PC-9 (cell line): ENCODE results near the gene NARS2. TPM values are rescaled to one million over a fixed set of nuclear protein-coding genes. Genes with fewer than 3 reads are reported as not detected.

Experiments used
- BruUV-seq: library from RNA; stranded (reverse); fragments of 400-500 nt; replicated peaks from 2 replicates; lab custom pipeline; 2021; lab: Mats Ljungman, UMichigan
- CTCF ChIA-PET: fragments of 300-600 bp; sonication (Branson Sonifier 250); formaldehyde crosslinking; loops from one replicate; lab custom pipeline; 2022; ENCODE audit warnings: antibody characterized with exemption; lab: Charles Lee
- POLR2A ChIA-PET: fragments of 300-600 bp; sonication (Branson Sonifier 250); formaldehyde crosslinking; loops from one replicate; lab custom pipeline; 2022; ENCODE audit warnings: antibody characterized with exemption; ENCODE audit not compliant: unreplicated experiment; lab: Charles Lee
- DNase-seq, 2 experiments: peaks; one replicate each; pipeline versions ENCODE4 v3.0.0 to v3.0.0-alpha.2; 2015 to 2022; ENCODE audit warnings: mixed read lengths in 1 of 2
- H2AFZ ChIP-seq: fragments of 200-600 bp; sonication (generic); 2 replicates; pipeline ENCODE4 v1.8.1; 2017; ENCODE audit warnings: antibody characterized with exemption
- H3F3A ChIP-seq: fragments of 200-600 bp; sonication (generic); 2 replicates; pipeline ENCODE4 v1.8.1; 2017; ENCODE audit warnings: antibody characterized with exemption, mild to moderate bottlenecking, low read depth; ENCODE audit not compliant: insufficient read depth
- H3K27ac ChIP-seq: fragments of 200-600 bp; sonication (generic); 2 replicates; pipeline ENCODE4 v1.6.1; 2016; ENCODE audit warnings: mixed run types
- H3K27me3 ChIP-seq: fragments of 200-600 bp; sonication (generic); 2 replicates; pipeline ENCODE4 v1.6.1; 2016; ENCODE audit warnings: low read depth, mixed run types; ENCODE audit not compliant: insufficient read depth
- H3K36me3 ChIP-seq: fragments of 200-600 bp; sonication (generic); 2 replicates; pipeline ENCODE4 v1.6.1; 2016; ENCODE audit warnings: low read depth, mixed run types
- H3K4me1 ChIP-seq: fragments of 200-600 bp; sonication (generic); replicated peaks from 2 replicates; pipeline ENCODE4 v1.6.1; 2016; ENCODE audit warnings: mixed run types; ENCODE audit not compliant: insufficient read depth
- H3K4me2 ChIP-seq: fragments of 200-600 bp; sonication (generic); 2 replicates; pipeline ENCODE4 v1.6.1; 2017; ENCODE audit warnings: mixed run types
- H3K4me3 ChIP-seq: fragments of 200-600 bp; sonication (generic); 2 replicates; pipeline ENCODE4 v1.6.1; 2016; ENCODE audit warnings: mixed run types
- H3K79me2 ChIP-seq: fragments of 200-600 bp; sonication (generic); 2 replicates; pipeline ENCODE4 v1.6.1; 2017; ENCODE audit warnings: low read depth, mixed run types
- H3K9me2 ChIP-seq: fragments of 200-600 bp; sonication (generic); 2 replicates; pipeline ENCODE4 v1.8.1; 2017; ENCODE audit warnings: mild to moderate bottlenecking; ENCODE audit not compliant: insufficient read depth
- H3K9me3 ChIP-seq: fragments of 200-600 bp; sonication (generic); 2 replicates; pipeline ENCODE4 v1.8.1; 2016; ENCODE audit warnings: low read depth; ENCODE audit not compliant: insufficient read depth
- H4K20me1 ChIP-seq: fragments of 200-600 bp; sonication (generic); 2 replicates; pipeline ENCODE4 v1.8.1; 2017; ENCODE audit not compliant: insufficient read depth
- EZH2 ChIP-seq: fragments of 200-600 bp; sonication (generic); IDR thresholded peaks from 2 replicates; pipeline ENCODE4 v1.8.0; 2017; ENCODE audit warnings: antibody characterized with exemption, low read depth
- intact Hi-C: fragments of 100-400 bp; cut with micrococcal nuclease; formaldehyde crosslinking; loops from one replicate; pipeline ENCODE4 v1.10.0; 2022; ENCODE audit not compliant: unreplicated experiment
- total RNA-seq: library from RNA; stranded (reverse); gene quantifications from 2 replicates; pipeline ENCODE4 v1.2.3, GENCODE V29; 2021
- TF ChIP-seq, protein P1 (sequence below): fragments of 200-600 bp; sonication (generic); conservative IDR thresholded peaks from 2 replicates; pipeline ENCODE4 v1.6.1; 2017; ENCODE audit warnings: mixed run types, antibody characterized with exemption, mild to moderate bottlenecking, moderate library complexity

NARS2 gene
- total RNA-seq, 1 experiment from 2014 or later = 22.4 TPM

DNA sequence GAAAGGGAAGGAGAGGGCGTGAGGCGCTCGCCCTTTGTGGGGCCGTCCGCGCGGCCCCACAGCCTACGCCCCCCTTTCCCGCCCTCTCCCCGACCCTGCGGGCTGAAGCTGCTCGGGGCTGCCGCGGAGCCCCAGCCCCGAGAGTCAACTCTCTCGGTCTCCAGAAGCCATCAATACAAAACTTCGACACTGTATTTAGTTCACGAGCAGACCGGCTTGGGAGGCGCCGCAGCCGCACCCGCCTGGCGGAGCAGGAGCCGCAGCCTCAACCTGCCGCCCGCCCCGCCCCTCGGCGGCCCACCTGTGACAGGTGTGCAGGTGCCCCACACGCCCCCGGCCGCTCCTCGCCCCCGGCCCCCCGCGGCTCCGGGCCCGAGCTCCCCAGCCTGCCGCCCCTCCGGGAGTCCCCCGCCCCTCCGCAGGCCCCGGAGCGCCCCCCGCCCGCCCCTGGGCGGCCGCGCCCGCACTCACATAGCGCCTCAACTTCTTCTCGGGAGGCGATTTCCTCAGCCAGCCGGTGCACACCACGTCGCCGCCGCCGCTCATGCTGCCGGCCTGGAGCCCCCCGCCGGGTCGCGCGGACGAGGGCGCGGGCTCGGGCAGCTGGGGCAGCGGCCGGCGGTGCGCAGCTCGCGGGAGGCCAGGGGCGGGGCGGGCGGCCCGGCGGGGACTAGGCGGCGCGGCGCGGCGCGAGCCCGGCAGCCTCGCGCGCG lies 157.3 kb downstream of the NARS2 start, which contains the start of gene GAB2:
GAB2 (minus strand) TSS at position 646 of the 713 bp plus-strand sequence; CDS start at position 546, 100 bp downstream.
- no peaks in the 10 kb centered on the region for H3K36me3 ChIP-seq
- H3K9me3 ChIP-seq = no peaks in the 10 kb centered on the region
- peak within 1 kb of the TSS; percentile 91 for H3K4me2 ChIP-seq
- CTCF ChIA-PET = interaction anchor here (0.5 to 2.0 kb wide), 2 partner anchors 53 to 189 kb away, joined by 3 to 9 read pairs; no protein-coding TSS in a partner anchor
- intact Hi-C loops = loop anchor here (1.0 to 10.0 kb wide), 5 partner anchors 52 to 373 kb away; partner anchors contain the start of genes ALG8 and NARS2
- H3K27ac ChIP-seq = peak within 1 kb of the TSS; percentile 61
- H3K4me3 ChIP-seq = peak within 1 kb of the TSS; percentile 84
- no TSS peak for BruUV-seq
- H2AFZ ChIP-seq = peak within 1 kb of the TSS; percentile 93
- POLR2A ChIA-PET = interaction anchor here (0.6 to 0.7 kb wide), 2 partner anchors 229 to 395 kb away, joined by 3 read pairs; no protein-coding TSS in a partner anchor
- H3K27me3 ChIP-seq = no peaks in the 10 kb centered on the region
- H3K4me1 ChIP-seq = peaks cover 26% of the 10 kb centered on the region
- H3F3A ChIP-seq = peaks cover 37% of the 10 kb centered on the region
- H3K79me2 ChIP-seq = peaks cover 12% of the 10 kb centered on the region; the same call in 1 of the 2 replicates
- DNase-seq = peak in 1 of 2 experiments; percentile 62
- H3K9me2 ChIP-seq = no peaks in the 10 kb centered on the region
- TF ChIP-seq, protein P1, sequence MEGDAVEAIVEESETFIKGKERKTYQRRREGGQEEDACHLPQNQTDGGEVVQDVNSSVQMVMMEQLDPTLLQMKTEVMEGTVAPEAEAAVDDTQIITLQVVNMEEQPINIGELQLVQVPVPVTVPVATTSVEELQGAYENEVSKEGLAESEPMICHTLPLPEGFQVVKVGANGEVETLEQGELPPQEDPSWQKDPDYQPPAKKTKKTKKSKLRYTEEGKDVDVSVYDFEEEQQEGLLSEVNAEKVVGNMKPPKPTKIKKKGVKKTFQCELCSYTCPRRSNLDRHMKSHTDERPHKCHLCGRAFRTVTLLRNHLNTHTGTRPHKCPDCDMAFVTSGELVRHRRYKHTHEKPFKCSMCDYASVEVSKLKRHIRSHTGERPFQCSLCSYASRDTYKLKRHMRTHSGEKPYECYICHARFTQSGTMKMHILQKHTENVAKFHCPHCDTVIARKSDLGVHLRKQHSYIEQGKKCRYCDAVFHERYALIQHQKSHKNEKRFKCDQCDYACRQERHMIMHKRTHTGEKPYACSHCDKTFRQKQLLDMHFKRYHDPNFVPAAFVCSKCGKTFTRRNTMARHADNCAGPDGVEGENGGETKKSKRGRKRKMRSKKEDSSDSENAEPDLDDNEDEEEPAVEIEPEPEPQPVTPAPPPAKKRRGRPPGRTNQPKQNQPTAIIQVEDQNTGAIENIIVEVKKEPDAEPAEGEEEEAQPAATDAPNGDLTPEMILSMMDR = no peak
- no peak for TF ChIP-seq EZH2
- H4K20me1 ChIP-seq = no peaks in the 10 kb centered on the region

DNA sequence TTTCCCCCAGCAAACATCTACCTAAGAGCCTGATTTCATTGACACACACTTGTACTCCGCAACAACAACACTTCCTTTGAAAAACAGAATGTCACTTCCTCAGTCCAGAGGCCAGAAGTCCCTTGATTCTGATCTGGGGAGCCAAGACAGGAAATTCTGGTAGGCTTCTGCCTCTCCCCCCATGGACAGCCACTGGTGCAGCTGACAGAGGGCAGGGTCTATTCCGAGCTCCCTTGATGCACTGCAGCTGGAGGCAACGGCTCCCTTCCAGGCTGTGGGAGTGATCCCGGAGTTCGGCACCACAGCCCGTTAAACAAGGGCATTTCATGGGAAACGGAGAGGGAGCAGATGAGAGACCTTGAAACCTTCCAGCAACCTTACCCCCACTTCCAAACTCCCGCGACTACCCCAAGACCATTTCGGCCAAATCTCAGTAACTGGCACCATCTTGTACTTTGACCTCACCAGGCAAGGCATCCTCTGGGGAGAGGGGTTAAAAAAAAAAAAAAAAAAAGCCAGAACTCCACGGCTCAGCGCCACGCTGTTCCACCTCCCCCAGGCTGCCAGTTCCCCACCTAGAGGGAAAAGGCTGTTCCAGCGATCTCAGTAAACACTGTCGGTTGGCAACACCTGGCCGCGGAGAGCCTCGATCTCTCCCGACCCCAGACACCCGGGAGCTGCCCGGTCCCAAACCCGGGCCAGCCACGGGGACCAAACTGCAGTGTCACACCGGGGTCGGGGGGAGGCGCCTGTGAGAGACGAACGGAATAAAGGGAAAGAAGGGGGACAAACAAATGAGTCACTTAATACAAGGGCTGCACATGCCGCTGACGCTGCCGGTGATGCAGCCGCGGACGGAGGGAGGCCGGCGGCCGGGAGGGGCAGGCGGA lies 158.1 kb downstream of the NARS2 start:
- TSS peak; percentile 71 for BruUV-seq
- TF ChIP-seq, protein P1 = peak; percentile 72
- no peak for TF ChIP-seq EZH2
- peak overlapping the region; percentile 84 for H3K4me3 ChIP-seq
- peak overlapping the region; percentile 93 for H2AFZ ChIP-seq
- intact Hi-C loops = loop anchor here (1.0 to 10.0 kb wide), 6 partner anchors 51 to 372 kb away; partner anchors contain the start of genes ALG8 and NARS2
- peak; percentile 81 to 84 for DNase-seq
- peak overlapping the region; percentile 61 for H3K27ac ChIP-seq
- H3K4me2 ChIP-seq = peak overlapping the region; percentile 91
- peaks cover 34% of the 10 kb centered on the region for H3F3A ChIP-seq
- H3K9me2 ChIP-seq = no peaks in the 10 kb centered on the region
- ChIA-PET CTCF (interaction anchor here (0.6 to 2.0 kb wide), 4 partner anchors 188 to 669 kb away, joined by 4 to 13 read pairs (median 7); no protein-coding TSS in a partner anchor), POLR2A (interaction anchor here (0.7 kb wide), 1 partner anchor 156 kb away, joined by 3 read pairs; no protein-coding TSS in a partner anchor)
- H3K9me3 ChIP-seq = no peaks in the 10 kb centered on the region
- no peaks in the 10 kb centered on the region for H3K27me3 ChIP-seq
- peaks cover 26% of the 10 kb centered on the region for H3K4me1 ChIP-seq
- peaks cover 12% of the 10 kb centered on the region; the same call in 1 of the 2 replicates for H3K79me2 ChIP-seq
- H3K36me3 ChIP-seq = no peaks in the 10 kb centered on the region
- H4K20me1 ChIP-seq = no peaks in the 10 kb centered on the region
